GM12864 (cell line): ENCODE results near the gene AOPEP.

Experiments
- DNase-seq: peaks from one replicate; pipeline ENCODE4 v3.0.0-alpha.2; 2011; ENCODE audit warnings: low read depth
- H3K4me3 ChIP-seq: 2 replicates; pipeline ENCODE4 v1.5.1; 2011; ENCODE audit warnings: mild to moderate bottlenecking, low read depth, low read length, control low read depth
- TF ChIP-seq, protein P1 (sequence below): IDR thresholded peaks from 2 replicates; pipeline ENCODE4 v1.5.1; 2011; ENCODE audit warnings: low read depth, mild to moderate bottlenecking, moderate library complexity, low read length, control low read depth, inconsistent platforms; ENCODE audit errors: missing control alignments

AOPEP gene

DNA sequence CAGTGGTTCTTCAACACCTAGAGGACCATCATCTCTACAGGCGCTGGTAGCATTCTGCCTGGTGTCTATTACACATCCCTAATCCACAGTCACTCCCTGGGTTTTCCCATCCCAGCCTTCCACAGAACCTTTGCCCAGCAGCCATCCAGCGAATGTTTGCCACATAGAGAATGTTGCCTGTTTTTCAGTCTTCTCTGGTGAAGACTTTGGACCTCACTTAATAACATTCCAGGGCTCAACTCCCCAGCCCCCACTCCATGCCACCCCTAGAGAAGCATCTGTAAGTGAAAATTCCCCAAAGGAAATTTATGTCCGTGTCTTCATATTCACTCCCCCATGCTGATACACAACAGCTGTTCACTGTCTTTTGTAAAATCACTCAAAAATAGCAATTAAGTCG is 249.6 kb downstream of the AOPEP start:
- TF ChIP-seq, protein P1, sequence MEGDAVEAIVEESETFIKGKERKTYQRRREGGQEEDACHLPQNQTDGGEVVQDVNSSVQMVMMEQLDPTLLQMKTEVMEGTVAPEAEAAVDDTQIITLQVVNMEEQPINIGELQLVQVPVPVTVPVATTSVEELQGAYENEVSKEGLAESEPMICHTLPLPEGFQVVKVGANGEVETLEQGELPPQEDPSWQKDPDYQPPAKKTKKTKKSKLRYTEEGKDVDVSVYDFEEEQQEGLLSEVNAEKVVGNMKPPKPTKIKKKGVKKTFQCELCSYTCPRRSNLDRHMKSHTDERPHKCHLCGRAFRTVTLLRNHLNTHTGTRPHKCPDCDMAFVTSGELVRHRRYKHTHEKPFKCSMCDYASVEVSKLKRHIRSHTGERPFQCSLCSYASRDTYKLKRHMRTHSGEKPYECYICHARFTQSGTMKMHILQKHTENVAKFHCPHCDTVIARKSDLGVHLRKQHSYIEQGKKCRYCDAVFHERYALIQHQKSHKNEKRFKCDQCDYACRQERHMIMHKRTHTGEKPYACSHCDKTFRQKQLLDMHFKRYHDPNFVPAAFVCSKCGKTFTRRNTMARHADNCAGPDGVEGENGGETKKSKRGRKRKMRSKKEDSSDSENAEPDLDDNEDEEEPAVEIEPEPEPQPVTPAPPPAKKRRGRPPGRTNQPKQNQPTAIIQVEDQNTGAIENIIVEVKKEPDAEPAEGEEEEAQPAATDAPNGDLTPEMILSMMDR = no peak
- no peak for DNase-seq
- no peak overlapping the region for H3K4me3 ChIP-seq

DNA sequence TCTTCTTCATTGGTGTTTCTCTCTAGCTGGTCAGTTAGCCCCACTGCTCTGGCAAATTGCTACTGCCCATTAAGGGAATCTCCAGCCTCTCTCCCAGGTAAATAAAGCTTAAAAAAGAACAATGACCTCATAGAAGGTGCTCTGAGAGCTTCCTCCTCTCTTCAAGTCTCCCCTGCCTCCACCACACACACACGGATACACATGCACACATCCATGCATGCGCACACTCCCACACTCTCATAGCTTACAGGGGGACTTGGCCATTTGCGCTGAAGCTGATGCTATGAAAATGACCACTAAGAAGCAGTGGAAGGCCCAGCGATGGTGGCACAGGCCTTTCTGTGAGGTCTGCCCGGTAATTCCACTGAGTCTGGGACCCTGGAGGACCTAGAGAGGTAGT is 250.9 kb downstream of the AOPEP start:
- no peak overlapping the region for H3K4me3 ChIP-seq
- no peak for DNase-seq
- TF ChIP-seq, protein P1 = no peak

DNA sequence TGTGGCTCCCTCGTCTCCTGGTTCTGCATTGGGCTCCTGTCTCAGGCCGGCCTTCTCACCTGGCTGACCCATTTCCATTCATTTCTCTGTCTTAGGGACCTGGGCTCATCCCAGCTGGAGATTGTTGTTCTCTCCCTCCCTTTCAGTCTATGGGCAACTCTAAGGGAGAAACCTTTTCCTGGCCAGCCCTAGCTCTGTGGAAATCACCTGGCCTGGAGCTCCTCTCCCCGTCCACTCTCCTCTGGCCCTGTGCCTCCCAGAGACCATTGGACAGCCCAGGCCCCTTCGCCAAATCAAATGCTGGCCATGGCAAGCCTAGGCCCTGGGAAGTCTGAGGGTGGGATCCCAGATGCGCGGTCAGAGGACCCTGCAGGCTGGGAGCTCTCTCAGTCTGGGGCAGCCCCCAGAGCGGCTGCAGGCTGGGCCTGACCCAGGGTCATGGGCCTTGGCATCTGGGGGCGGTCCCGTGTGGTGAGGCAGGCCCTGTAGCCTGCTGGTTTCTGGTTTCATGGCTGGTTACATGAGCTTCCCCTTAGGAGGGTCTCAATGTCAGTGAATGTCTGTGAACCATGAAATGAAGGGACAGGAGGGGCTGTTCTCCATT is 253.5 kb downstream of the AOPEP start:
- TF ChIP-seq, protein P1 = no peak
- DNase-seq = no peak
- H3K4me3 ChIP-seq = no peak overlapping the region

DNA sequence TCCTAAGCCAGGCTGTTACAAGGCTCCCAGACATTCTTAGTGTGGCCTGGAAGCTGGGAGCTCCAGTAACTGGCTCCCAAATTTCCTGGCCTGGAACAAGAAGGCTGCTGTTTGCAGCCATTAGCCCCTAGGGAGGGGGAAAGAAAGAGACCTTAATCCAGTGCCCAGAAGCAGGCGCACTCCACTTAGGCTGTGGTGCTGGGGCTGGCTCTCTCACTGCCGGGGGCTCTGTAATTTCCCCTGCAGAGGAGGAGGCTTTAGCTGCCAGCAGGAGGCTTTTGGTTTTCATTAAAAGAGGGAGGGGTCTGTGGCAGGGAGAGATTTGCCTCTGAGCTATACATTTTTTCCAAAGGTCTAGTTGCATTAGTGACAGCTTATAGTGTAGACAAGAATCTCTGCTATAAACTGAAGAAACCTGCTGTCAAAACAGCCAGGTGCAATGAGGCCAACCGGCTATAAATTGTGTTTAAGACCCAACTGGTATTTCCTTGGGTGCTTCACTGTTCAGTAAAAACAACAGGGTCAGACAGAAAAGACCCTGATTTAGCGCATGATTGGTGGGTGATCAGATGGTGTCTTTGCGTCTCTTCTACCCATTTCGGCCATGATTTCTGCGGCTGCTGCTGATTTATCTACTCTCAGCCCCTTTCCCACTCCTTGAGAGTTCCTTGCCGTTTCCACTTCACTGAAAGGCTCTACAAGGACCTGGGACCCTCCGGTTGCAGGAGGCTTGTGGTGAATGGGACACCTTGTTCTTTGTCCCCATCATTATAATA is 254.6 kb downstream of the AOPEP start:
- TF ChIP-seq, protein P1 = no peak
- no peak overlapping the region for H3K4me3 ChIP-seq
- no peak for DNase-seq

DNA sequence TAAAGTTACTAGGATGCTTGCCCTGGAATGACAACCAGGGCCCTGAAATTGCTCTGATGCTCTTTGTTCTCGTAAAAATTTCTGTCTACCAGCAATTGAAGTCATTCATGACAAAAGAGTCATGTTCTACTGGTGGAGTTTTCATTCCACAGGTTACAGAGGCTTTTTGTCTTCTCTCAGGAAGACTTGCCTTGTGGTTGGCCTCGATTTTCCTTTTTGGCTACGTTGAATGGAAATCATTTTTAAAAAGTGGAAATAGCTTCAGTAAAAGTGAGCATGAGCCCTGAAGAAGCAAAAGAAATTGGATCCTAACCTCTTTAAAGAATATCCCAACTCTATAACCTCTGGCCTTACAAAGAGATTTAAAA is 255.2 kb downstream of the AOPEP start:
- TF ChIP-seq, protein P1 = no peak
- H3K4me3 ChIP-seq = no peak overlapping the region
- no peak for DNase-seq

DNA sequence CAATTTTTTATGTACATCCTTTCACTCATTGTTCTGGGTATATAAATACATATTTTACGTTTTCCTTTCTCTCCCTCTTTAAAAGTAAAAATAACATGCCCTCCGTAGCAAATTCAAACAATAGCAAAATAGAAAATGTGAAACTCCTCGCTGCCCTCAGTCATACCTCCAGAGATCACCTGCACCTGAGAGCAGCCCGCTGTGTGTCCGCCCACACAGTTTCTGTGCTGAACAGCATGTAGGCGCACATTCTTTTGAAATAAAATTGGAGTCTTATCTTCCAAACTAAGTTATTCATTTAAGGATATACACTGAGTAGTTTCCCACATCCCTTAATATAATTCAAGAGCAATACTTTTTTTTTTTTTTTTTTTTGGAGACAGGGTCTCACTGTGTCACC is 255.7 kb downstream of the AOPEP start:
- no peak for DNase-seq
- no peak overlapping the region for H3K4me3 ChIP-seq
- TF ChIP-seq, protein P1 = no peak

DNA sequence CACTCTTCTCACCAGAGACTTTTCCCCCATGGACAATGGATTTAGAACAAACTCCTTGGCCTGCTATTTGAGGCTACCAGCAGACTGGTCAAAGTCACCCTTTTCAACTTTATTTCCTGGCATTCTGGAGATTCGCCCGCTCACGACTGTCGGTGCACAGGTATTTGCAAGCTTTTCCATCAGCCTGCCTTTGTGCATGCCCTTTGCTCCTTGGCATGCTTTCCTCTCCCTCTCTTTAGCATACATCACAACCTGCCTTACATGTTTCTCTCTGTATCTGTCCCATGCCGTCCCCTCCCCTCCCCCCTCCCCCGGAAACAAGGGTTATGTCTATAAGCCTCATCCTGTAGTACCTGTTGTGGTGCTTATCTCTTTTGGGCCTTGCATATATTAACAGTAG is 257.1 kb downstream of the AOPEP start:
- H3K4me3 ChIP-seq = no peak overlapping the region
- DNase-seq = no peak
- TF ChIP-seq, protein P1 = no peak
